HG03565 (cell line): ENCODE measurements around the gene MCF2L2.
"Not testable (repeated sequence)": the region's sequence is repeated elsewhere in the genome, so short reads cannot be mapped to it uniquely, and the experiment has no call there.

ENCODE experiments used
- ATAC-seq: cut with Tn5 transposase; IDR thresholded peaks from one replicate; pipeline ENCODE4 v1.9.1; 2021; ENCODE audit warnings: mild to moderate bottlenecking, moderate library complexity; ENCODE audit not compliant: unreplicated experiment

MCF2L2 gene

GRCh38 chr3:183252118-183252782 is 176.2 kb downstream of the MCF2L2 start:
- ATAC-seq, result no peak

DNA sequence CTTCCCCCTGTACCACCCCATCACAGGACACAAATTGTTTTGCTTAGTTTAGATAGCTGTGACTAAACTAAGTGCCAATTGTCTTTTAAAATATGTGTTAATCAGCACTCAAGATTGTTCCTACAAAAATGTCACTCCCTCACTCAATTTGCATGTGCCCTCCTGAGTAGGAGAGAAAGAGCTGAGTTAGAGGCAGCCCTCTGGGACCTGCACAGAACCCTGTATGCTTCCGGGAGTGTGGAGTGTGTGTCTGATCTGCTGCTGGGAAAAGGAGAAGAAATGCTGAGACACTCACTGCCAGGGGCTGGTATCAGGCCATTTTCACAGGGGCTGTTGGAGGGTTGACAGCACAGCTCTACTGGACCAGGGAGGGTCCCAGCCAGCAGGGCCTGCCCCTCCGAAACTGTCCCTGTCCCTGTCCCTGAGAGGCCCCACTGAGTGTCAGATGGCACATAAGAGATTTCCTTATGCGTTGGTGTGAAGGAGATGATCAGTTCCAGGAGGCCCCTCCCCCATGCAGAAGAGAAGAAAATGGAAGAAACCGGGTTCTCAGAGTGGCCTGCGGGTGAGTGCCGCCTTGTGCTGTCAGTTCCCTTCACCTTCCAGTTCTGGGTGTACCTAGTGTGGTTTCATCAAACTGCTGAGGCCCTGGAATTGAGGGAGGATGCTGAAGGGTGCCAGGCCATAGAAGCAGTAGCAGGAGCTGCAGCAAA is 179.3 kb downstream of the MCF2L2 start:
- no peak for ATAC-seq

GRCh38 chr3:183247011-183247589 is 181.3 kb downstream of the MCF2L2 start:
- no peak for ATAC-seq

DNA sequence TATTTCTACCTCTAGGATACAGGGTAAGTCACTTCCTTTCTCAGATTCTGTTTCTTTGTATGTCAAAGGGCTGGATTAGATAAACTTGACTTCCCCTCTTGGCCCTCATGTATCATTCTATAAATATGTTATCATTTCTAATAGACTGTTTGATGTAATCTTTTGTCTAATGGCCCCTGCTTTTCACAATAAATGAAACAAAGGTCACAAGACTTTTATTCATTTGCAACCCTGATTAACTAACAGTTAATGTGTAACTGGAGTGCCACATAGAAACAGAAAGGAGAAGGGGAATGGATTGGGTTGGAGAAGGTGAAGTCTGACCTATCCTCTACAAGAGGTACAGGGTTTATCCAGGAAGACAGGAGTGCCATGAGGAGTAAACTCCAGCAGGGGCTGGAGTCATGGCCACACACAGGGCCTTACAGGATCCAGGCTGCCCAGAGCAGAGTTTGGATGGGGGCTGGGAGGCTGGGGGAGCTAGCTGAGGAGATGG is 183.4 kb downstream of the MCF2L2 start:
- no peak for ATAC-seq

GRCh38 chr3:183244219-183244618 is 184.2 kb downstream of the MCF2L2 start:
- no peak for ATAC-seq

DNA sequence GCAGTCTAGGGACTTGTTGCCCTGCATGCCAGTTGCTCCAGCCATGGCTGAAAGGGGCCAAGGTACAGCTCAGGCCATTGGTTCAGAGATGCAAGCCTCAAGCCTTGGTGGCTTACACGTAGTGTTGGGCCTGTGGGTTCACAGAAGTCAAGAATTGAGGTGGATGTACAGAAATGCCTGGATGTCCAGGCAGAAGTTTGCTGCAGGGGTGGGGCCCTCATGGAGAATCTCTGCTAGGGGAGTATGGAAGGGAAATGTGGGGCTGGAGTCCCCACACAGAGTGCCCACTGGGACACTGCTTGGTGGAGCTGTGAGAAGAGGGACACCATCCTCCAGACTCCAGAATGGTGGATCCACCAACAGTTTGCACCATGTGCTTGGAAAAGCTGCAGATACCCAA is 186.0 kb downstream of the MCF2L2 start:
- no peak for ATAC-seq

GRCh38 chr3:183239046-183239445 is 189.4 kb downstream of the MCF2L2 start:
- no peak for ATAC-seq

- ATAC-seq, result no peak
Observed at GRCh38 chr3:183233966-183234365, 194.5 kb downstream of the MCF2L2 start.

DNA sequence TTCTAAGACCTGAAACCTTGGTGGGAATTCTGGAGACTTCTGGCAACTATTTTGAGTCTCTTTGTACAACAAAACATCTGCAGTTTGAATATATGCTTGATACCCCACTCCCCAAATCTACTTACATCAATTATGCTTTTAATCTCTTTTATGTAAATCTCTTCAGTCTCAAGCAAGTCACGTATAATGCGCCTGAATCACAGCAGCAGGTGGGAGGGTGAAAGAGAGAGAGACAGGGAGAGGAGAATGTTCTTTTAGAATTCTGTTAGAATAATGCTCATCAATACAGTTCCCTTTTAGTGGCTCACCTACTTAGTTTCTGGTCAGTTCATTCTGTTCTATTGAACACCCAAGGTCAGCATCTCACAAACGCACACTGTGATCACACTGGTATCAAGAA is 197.6 kb downstream of the MCF2L2 start:
- ATAC-seq, result no peak

DNA sequence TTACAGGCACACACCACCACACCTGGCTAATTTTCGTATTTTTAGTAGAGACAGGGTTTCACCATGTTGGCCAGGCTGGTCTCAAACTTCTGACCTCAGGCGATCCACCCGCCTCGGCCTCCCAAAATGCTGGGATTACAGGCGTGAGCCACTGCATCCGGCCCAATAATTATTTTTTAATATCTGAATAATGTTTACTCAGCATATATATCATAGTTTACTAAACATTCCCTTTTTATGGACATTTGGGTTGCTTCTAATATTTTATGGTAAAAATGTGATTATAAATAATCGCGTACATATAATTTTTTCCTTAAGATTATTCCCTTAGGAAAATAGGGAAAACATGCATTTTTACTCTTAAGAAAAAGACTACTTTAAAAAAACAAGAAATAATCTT is 198.2 kb downstream of the MCF2L2 start:
- not testable (repeated sequence) for ATAC-seq

- no peak for ATAC-seq
Observed at GRCh38 chr3:183229178-183229577, 199.2 kb downstream of the MCF2L2 start.

DNA sequence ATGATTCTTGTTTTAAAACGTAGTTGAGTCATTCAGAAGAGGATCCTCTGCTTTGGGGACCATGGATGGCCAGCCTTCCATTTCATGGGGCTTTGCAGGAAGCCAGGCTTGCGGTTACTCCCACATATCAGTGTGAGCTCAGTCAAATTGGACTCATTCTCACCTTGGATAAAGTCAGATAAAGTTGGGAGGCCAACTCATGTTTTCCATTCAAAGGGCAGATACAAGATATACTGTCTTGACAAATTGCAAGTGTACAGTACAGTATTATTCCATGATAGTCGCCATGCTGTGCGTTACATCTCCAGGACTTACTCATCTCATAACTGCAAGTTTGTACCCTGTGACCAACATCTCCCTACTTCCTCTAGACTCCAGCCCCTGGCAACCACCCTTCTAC is 200.8 kb downstream of the MCF2L2 start:
- ATAC-seq, result no peak

- ATAC-seq, result no peak
Observed at GRCh38 chr3:183226333-183226890, 202.0 kb downstream of the MCF2L2 start.

GRCh38 chr3:183224180-183224970 is 204.0 kb downstream of the MCF2L2 start:
- no peak for ATAC-seq

- no peak for ATAC-seq
Observed at GRCh38 chr3:183222631-183223235, 205.7 kb downstream of the MCF2L2 start.

- no peak for ATAC-seq
Observed at GRCh38 chr3:183220828-183221227, 207.6 kb downstream of the MCF2L2 start.

DNA sequence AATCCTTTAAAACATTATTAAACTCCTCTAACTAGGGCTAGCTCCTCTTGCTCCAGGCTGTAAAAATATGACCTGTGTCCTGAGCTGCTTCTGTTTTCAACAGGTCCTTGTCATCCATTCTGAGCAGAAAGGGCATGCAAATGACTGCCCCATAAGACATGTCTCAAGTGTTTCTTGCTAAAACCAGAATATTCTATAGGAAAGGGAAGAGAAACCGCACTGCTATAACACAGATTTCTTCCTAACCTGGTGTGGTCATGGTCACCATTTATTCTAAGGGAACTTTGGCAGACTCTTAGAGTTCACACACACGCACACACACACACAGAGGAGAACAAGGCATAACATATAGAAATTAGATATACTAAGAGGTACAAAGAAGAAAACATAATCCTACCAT is 209.6 kb downstream of the MCF2L2 start:
- ATAC-seq, result no peak

DNA sequence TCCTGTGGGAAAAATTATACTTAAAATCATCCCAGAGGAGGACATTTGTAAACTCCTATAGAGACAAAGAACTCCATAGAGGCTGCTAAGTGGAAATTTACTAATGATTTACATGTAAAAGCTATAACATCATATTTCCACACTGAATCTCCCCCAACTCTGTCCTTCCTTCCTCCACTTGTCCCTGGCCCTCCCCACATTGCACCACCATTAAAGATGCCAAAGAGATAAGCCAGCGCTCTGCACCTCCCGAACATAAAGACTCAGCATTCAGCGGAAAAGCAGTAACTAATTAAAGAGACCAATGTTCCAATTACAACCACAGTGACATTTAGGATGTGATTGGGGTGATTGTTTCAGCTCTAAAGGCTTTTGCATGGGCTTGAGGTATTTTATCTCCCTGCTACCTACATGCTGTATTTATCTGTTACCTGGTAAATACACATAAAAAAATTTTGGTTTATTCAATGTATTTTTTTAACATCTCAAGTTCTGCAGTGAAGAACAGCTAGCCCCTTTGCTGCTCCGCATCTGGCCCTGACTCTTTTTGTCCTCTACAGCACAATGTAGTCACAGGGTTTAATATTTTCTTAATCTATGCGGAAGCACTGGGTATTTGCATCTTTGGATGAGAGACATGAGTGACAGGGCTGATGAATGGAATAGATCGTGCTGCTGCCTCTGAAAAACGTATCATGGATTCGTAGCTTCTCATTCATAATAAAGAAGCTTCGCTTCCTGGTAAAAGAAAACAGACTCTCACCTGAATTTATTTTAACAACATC is 210.7 kb downstream of the MCF2L2 start:
- no peak for ATAC-seq

GRCh38 chr3:183215591-183216202 is 212.7 kb downstream of the MCF2L2 start:
- no peak for ATAC-seq

DNA sequence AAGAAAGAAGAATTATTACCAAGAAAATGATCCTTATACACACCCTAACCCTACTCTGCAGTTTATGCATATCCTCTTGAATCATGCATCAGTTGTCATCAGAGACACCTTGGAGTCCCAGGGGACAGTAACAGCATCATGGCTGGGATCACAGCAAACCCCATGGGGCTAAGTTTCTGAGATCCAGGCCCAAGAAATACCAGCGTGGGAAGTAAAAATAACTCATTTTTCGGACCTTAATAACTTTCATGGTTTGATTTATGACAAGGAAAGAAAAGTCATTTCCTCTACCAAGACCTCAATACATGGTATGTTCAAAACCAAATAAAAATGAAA is 214.2 kb downstream of the MCF2L2 start:
- no peak for ATAC-seq
